Smooth muscle cell (in vitro differentiated cells): ENCODE results near the gene CDK7. TPM values are rescaled to one million over a fixed set of nuclear protein-coding genes. Genes with fewer than 3 reads are reported as not detected.
"Not testable (repeated sequence)": the region's sequence is repeated elsewhere in the genome, so short reads cannot be mapped to it uniquely, and the experiment has no call there.

Experiments
- DNase-seq: peaks from one replicate; lab custom pipeline; 2025; ENCODE audit not compliant: unreplicated experiment; lab: John Stamatoyannopoulos, UW
- H2AFZ ChIP-seq: fragments of 200-600 bp; sonication (generic); 2 replicates; pipeline ENCODE4 v1.6.0; 2016; ENCODE audit warnings: antibody characterized with exemption, low read depth, mild to moderate bottlenecking
- H3F3A ChIP-seq: fragments of 200-600 bp; sonication (generic); 2 replicates; pipeline ENCODE4 v1.6.0; 2017; ENCODE audit warnings: antibody characterized with exemption, low read depth
- H3K27ac ChIP-seq: fragments of 200-600 bp; sonication (generic); 2 replicates; pipeline ENCODE4 v1.5.1; 2016; ENCODE audit warnings: low read depth, mild to moderate bottlenecking
- H3K27me3 ChIP-seq: fragments of 200-600 bp; sonication (generic); 2 replicates; pipeline ENCODE4 v1.6.1; 2016; ENCODE audit warnings: low read depth, mild to moderate bottlenecking
- H3K36me3 ChIP-seq: fragments of 200-600 bp; sonication (generic); 2 replicates; pipeline ENCODE4 v1.5.1; 2016; ENCODE audit warnings: low read depth
- H3K4me1 ChIP-seq: fragments of 200-600 bp; sonication (generic); 2 replicates; pipeline ENCODE4 v1.5.1; 2016; ENCODE audit warnings: low read depth
- H3K4me2 ChIP-seq: fragments of 200-600 bp; sonication (generic); 2 replicates; pipeline ENCODE4 v1.6.0; 2016; ENCODE audit warnings: mild to moderate bottlenecking
- H3K4me3 ChIP-seq: fragments of 200-600 bp; sonication (generic); 2 replicates; pipeline ENCODE4 v1.5.1; 2016; ENCODE audit warnings: mild to moderate bottlenecking
- H3K79me2 ChIP-seq: fragments of 200-600 bp; sonication (generic); 2 replicates; pipeline ENCODE4 v1.6.0; 2016; ENCODE audit warnings: low read depth, mild to moderate bottlenecking
- H3K9ac ChIP-seq: fragments of 200-600 bp; sonication (generic); 2 replicates; pipeline ENCODE4 v1.6.0; 2016; ENCODE audit warnings: low read depth
- H3K9me3 ChIP-seq: fragments of 200-600 bp; sonication (generic); replicated peaks from 2 replicates; pipeline ENCODE4 v1.5.1; 2016; ENCODE audit warnings: low read depth
- H4K20me1 ChIP-seq: fragments of 200-600 bp; sonication (generic); 2 replicates; pipeline ENCODE4 v1.6.0; 2016; ENCODE audit warnings: low read depth
- WGBS: methylation state at CpG from one replicate; pipeline ENCODE4 v1.1.7; 2016; ENCODE audit warnings: low lambda C conversion rate; 5-methylcytosine and 5-hydroxymethylcytosine counted together
- polyA plus RNA-seq: library from polyadenylated mRNA; unstranded; fragments of >200 nt; fragmentation: Nextera tagmentation; extraction: Ambion mirVana; gene quantifications from 2 replicates; pipeline ENCODE4 v1.2.1, GENCODE V29; 2016
- total RNA-seq: library from RNA; depleted of rRNA; stranded (reverse); fragments of >200 nt; gene quantifications from 2 replicates; pipeline ENCODE4 v1.2.3, GENCODE V29; 2014
- TF ChIP-seq, protein P1 (sequence below): fragments of 200-600 bp; sonication (generic); IDR thresholded peaks from 2 replicates; pipeline ENCODE4 v1.5.1; 2017; ENCODE audit warnings: borderline replicate concordance, mild to moderate bottlenecking, antibody characterized with exemption; ENCODE audit not compliant: insufficient read depth, poor library complexity, severe bottlenecking

Gene CDK7
- total and polyA plus RNA-seq, 2 experiments from 2014 or later: 43.4 to 47.2 TPM

DNA sequence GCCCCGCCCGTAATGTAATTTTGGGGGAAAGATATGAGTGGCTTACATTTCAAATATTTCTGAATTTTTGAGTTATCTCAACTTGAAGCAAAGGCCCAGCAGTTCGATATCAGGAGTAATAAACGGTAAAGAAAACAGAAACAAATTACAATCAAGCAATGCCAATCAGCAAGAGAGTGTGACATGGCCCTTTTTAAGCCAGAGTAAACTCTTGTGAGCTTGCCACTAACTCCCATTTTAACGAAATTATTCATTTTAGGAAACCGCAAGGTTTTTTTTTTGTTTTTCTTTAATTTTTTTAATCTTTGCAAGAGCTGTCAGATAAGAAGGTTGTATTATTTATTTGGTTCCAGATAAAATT lies 17.6 kb upstream of the CDK7 start:
- no peak overlapping the region for H3K9ac ChIP-seq

DNA sequence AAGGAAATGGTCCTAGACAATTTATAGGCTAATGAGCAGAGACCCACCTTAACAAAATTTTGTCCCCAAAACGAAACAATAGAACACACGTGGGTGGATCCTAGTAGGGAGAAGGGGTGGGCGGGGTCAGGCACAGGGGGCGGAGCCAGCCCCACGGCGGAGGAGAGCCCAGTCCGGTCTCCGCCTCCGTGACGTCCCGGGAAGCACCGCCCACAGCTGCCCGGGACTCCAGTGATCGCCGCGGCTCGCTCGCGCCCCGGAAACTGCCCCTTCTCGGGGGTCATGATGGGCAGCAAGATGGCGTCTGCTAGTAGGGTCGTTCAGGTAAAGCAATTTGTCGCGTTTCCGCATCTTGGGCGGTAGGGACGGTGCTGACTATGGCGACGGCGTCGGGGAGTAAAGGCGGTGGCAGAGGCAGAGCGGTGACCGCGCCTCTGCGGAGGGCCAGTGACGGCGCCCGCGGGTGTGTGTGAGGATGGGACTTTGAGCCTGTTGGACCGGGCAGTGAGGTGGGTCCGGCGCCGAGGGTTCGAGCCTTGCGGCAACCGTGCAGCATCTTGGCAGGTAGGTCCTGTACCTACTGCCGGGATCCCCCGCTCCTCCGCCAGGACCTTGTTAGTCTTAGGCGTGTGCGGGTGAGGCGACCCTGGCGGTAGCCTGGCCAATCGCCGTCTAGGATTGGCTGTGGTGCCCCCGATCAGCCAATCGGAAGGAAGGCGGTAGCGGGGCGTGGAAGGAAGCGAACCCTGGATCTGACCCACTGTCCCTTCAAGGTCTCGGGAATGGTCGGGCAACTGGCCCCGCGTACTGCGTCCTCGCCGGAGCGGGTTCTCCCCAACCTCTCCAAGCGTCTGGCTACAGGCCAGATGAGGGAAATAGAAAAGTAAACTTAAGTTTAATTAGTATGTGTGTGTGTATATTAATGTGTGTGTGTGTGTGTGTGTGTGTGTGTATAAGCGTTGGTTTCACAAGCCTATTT lies 16.8 kb upstream of the CDK7 start:
- Histone ChIP-seq H3K27me3 (no peaks in the 10 kb centered on the region), H3K4me2 (peak overlapping the region; percentile 91), H3K9ac (peak overlapping the region; percentile 40), H3K4me1 (peaks cover 12% of the 10 kb centered on the region), H3K4me3 (peak overlapping the region; percentile 74), H4K20me1 (no peaks in the 10 kb centered on the region), H3K79me2 (peaks cover 38% of the 10 kb centered on the region), H3K9me3 (no peaks in the 10 kb centered on the region), H2AFZ (peak overlapping the region; percentile 86), H3K27ac (peak overlapping the region; percentile 63), H3F3A (no peaks in the 10 kb centered on the region), H3K36me3 (no peaks in the 10 kb centered on the region)
- peak; percentile 78 for DNase-seq
- TF ChIP-seq, protein P1, sequence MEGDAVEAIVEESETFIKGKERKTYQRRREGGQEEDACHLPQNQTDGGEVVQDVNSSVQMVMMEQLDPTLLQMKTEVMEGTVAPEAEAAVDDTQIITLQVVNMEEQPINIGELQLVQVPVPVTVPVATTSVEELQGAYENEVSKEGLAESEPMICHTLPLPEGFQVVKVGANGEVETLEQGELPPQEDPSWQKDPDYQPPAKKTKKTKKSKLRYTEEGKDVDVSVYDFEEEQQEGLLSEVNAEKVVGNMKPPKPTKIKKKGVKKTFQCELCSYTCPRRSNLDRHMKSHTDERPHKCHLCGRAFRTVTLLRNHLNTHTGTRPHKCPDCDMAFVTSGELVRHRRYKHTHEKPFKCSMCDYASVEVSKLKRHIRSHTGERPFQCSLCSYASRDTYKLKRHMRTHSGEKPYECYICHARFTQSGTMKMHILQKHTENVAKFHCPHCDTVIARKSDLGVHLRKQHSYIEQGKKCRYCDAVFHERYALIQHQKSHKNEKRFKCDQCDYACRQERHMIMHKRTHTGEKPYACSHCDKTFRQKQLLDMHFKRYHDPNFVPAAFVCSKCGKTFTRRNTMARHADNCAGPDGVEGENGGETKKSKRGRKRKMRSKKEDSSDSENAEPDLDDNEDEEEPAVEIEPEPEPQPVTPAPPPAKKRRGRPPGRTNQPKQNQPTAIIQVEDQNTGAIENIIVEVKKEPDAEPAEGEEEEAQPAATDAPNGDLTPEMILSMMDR: peak; percentile 8
- WGBS: under 1% methylated on average over 73 of the region's 73 CpGs

More for the DNA sequence above, 17.6 kb upstream of the CDK7 start:
- H3K27me3 ChIP-seq: no peaks in the 10 kb centered on the region
- peak overlapping the region; percentile 91 for H3K4me2 ChIP-seq
- peak overlapping the region; percentile 86 for H2AFZ ChIP-seq
- DNase-seq: no peak
- peaks cover 31% of the 10 kb centered on the region for H3K79me2 ChIP-seq
- H3K4me3 ChIP-seq: peak overlapping the region; percentile 74
- no peak overlapping the region for H3K27ac ChIP-seq
- 73% methylated on average over 6 of the region's 6 CpGs for WGBS
- no peaks in the 10 kb centered on the region for H3K9me3 ChIP-seq
- H3F3A ChIP-seq: no peaks in the 10 kb centered on the region
- TF ChIP-seq, protein P1: no peak
- H3K36me3 ChIP-seq: no peaks in the 10 kb centered on the region
- H3K4me1 ChIP-seq: peaks cover 12% of the 10 kb centered on the region
- no peaks in the 10 kb centered on the region for H4K20me1 ChIP-seq

DNA sequence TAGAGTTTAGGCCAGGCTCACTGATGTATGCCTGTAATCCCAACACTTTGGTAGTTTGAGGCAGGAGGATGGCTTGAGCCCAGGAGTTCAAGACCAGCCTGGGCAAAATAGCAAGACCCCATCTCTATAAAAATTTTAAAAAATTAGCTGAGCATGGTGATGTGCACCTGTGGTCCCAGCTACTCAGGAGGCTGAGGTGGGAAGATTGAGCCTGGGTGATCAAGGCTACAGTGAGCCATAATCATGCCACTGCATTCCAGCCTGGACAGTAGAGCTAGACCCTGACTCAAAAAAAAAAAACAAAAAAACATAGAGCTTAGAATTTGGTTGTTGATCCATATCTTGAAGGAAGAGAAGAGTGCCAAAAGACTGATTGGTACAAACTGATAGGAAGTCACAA lies 14.7 kb upstream of the CDK7 start:
- Histone ChIP-seq H3K27ac (no peak overlapping the region), H4K20me1 (no peaks in the 10 kb centered on the region), H3K79me2 (peaks cover 55% of the 10 kb centered on the region), H3K4me2 (no peak overlapping the region), H2AFZ (no peak overlapping the region), H3K27me3 (no peaks in the 10 kb centered on the region), H3F3A (no peaks in the 10 kb centered on the region), H3K9ac (no peak overlapping the region), H3K36me3 (no peaks in the 10 kb centered on the region), H3K9me3 (no peaks in the 10 kb centered on the region), H3K4me1 (peaks cover 12% of the 10 kb centered on the region), H3K4me3 (no peak overlapping the region)
- no peak for DNase-seq
- TF ChIP-seq, protein P1: no peak

DNA sequence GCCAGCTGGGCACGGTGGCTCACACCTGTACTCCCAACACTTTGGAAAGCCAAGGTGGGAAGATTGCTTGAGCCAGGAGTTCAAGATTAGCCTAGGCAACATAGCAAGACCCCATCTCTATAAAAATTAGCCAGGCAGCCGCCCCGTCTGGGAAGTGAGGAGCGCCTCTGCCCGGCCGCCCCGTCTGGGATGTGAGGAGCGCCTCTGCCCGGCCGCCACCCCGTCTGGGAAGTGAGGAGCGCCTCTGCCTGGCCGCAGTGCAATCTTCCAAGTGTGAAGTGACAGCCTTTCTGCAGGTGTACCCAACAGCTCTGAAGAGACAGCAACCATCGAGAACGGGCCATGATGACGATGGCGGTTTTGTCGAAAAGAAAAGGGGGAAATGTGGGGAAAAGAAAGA lies 14.3 kb upstream of the CDK7 start:
- 97% methylated on average over 18 of the region's 18 CpGs for WGBS
- H3K36me3 ChIP-seq, H3K9me3 ChIP-seq, H4K20me1 ChIP-seq, H3F3A ChIP-seq, H3K27ac ChIP-seq, H3K4me2 ChIP-seq, H3K27me3 ChIP-seq, H3K9ac ChIP-seq, H3K4me3 ChIP-seq, DNase-seq, H2AFZ ChIP-seq: not testable (repeated sequence)
- Histone ChIP-seq H3K79me2 (peaks cover 55% of the 10 kb centered on the region), H3K4me1 (peaks cover 12% of the 10 kb centered on the region)

DNA sequence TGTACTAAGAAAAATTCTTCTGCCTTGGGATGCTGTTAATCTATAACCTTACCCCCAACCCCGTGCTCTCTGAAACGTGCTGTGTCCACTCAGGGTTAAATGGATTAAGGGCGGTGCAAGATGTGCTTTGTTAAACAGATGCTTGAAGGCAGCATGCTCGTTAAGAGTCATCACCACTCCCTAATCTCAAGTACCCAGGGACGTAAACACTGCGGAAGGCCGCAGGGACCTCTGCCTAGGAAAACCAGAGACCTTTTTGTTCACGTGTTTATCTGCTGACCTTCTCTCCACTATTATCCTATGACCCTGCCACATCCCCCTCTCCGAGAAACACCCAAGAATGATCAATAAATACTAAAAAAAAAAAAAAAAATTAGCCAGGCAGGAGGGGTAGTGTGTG lies 13.9 kb upstream of the CDK7 start:
- peaks cover 55% of the 10 kb centered on the region for H3K79me2 ChIP-seq
- DNase-seq, H3K27ac ChIP-seq: not testable (repeated sequence)

More for the DNA sequence above, 13.9 kb upstream of the CDK7 start:
- H3K27me3 ChIP-seq, H3K4me3 ChIP-seq, H3K9ac ChIP-seq, H3K4me2 ChIP-seq, H3K9me3 ChIP-seq, H3K36me3 ChIP-seq, H4K20me1 ChIP-seq, H2AFZ ChIP-seq, H3F3A ChIP-seq: not testable (repeated sequence)
- H3K4me1 ChIP-seq: peaks cover 12% of the 10 kb centered on the region
- WGBS: 90% methylated on average over 9 of the region's 9 CpGs
